ENCODE data around the gene VWA8. TPM values are rescaled to one million over a fixed set of nuclear protein-coding genes. Genes with fewer than 3 reads are reported as not detected.

VWA8 gene
- total RNA-seq (10 to 100 TPM; 24.1 to 35.7 TPM), polyA plus RNA-seq (ENCODE audit: insufficient read length in 2 of 2) (10 to 100 TPM in 1 of 2 donors, 1 to 10 TPM in 1; 9.8 to 12.8 TPM)
- long read RNA-seq, donor 1, result 0 reads
- long read RNA-seq, donor 2, result 0 reads
- long read RNA-seq, donor 3, result 0 reads
- long read RNA-seq, donor 4, full-length matches to known transcripts, result 2 of 2 reads
- long read RNA-seq, donor 4, partial matches to known transcripts, result 0 of 2 reads
- long read RNA-seq, donor 4, other reads (novel, unspliced or antisense), result 0 of 2 reads

- DNase-seq (ENCODE audit: low read depth in 4 of 6, low spot score in 6 of 6), result peak; percentile 52 to 91 (median 60)
- WGBS (ENCODE audit: insufficient coverage), result under 1% methylated on average over 83 of the region's 83 CpGs
- no peaks in the 10 kb centered on the region for H3K9me3 ChIP-seq (ENCODE audit: control insufficient read depth, insufficient read depth, low read length)
- H3K4me1 ChIP-seq (ENCODE audit: control insufficient read depth, insufficient read depth, low read length), result peaks cover 6% of the 10 kb centered on the region
- H3K4me3 ChIP-seq (ENCODE audit: low read depth, low read length), result peak within 1 kb of the TSS; percentile 73
- no peaks in the 10 kb centered on the region for H3K27me3 ChIP-seq (ENCODE audit: control insufficient read depth, insufficient read depth, low read length)
- H3K27ac ChIP-seq (ENCODE audit: low read depth, low read length), result peak within 1 kb of the TSS; percentile 68
- H3K36me3 ChIP-seq (ENCODE audit: control insufficient read depth, insufficient read depth, low read length), result no peaks in the 10 kb centered on the region
Observed at GRCh38 chr13:41960637-41961465, at the start of gene VWA8. Gene VWA8, minus strand, starts transcription at chr13:41961109. Its CDS starts 94 bp downstream, at chr13:41961015.

DNA sequence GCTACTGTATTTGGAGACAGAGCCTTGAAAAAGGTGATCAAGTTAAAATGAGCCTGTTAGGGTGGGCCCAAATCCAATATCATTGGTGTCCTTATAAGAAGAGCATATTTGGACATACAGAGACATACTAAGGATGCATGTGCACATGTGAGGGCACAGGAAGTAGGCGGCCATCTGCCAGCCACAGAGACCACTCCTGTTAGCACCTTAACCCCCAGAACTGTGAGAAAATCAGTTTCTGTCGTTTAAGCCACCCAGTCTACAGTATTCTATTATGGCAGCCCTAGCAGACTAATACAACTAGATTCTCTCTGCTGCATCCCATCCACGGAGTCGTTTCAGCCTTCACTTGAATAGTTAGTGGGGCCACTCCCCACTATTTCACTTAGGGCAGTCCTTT is 48.1 kb upstream of the VWA8 start:
- Histone ChIP-seq H3K27ac (ENCODE audit: low read depth, low read length) (no peak overlapping the region), H3K9me3 (ENCODE audit: control insufficient read depth, insufficient read depth, low read length) (no peaks in the 10 kb centered on the region), H3K4me3 (ENCODE audit: low read depth, low read length) (no peak overlapping the region), H3K36me3 (ENCODE audit: control insufficient read depth, insufficient read depth, low read length) (no peaks in the 10 kb centered on the region), H3K27me3 (ENCODE audit: control insufficient read depth, insufficient read depth, low read length) (no peaks in the 10 kb centered on the region), H3K4me1 (ENCODE audit: control insufficient read depth, insufficient read depth, low read length) (no peaks in the 10 kb centered on the region)
- WGBS (ENCODE audit: insufficient coverage), result 100% methylated on average over 4 of the region's 4 CpGs
- no peak for DNase-seq (ENCODE audit: low read depth in 4 of 6, low spot score in 6 of 6)

- Histone ChIP-seq H3K27ac (ENCODE audit: low read depth, low read length) (no peak overlapping the region), H3K27me3 (ENCODE audit: control insufficient read depth, insufficient read depth, low read length) (no peaks in the 10 kb centered on the region), H3K36me3 (ENCODE audit: control insufficient read depth, insufficient read depth, low read length) (no peaks in the 10 kb centered on the region), H3K9me3 (ENCODE audit: control insufficient read depth, insufficient read depth, low read length) (no peaks in the 10 kb centered on the region), H3K4me1 (ENCODE audit: control insufficient read depth, insufficient read depth, low read length) (no peaks in the 10 kb centered on the region), H3K4me3 (ENCODE audit: low read depth, low read length) (no peak overlapping the region)
- no peak for DNase-seq (ENCODE audit: low read depth in 4 of 6, low spot score in 6 of 6)
- no CpG with 5 or more reads among the region's 1 CpG for WGBS (ENCODE audit: insufficient coverage)
Observed at GRCh38 chr13:42007844-42008243, 46.9 kb upstream of the VWA8 start.

DNA sequence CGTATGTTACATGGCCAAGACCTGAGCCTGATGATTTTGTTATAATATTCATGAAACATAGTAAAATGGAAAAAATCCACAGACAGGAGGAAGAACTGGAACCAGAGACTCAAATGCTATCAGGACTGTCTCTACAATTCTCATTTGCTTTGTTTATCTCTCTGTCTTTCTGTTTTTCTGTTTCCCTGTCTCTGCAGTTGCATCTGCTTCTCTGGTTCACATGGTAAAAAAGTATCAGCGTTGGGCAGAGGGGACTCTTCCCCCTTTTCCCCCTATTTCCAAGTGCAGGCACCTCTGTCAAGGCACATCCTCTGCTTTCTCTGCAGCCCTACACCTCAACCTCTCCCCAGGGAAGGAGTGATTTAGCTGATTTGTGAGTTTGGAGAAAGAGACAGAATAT is 41.2 kb upstream of the VWA8 start:
- Histone ChIP-seq H3K27ac (ENCODE audit: low read depth, low read length) (no peak overlapping the region), H3K9me3 (ENCODE audit: control insufficient read depth, insufficient read depth, low read length) (no peaks in the 10 kb centered on the region), H3K27me3 (ENCODE audit: control insufficient read depth, insufficient read depth, low read length) (no peaks in the 10 kb centered on the region), H3K4me1 (ENCODE audit: control insufficient read depth, insufficient read depth, low read length) (no peaks in the 10 kb centered on the region), H3K36me3 (ENCODE audit: control insufficient read depth, insufficient read depth, low read length) (no peaks in the 10 kb centered on the region), H3K4me3 (ENCODE audit: low read depth, low read length) (no peak overlapping the region)
- WGBS (ENCODE audit: insufficient coverage), result no CpG with 5 or more reads among the region's 2 CpGs
- DNase-seq (ENCODE audit: low read depth in 4 of 6, low spot score in 6 of 6), result no peak

- Histone ChIP-seq H3K9me3 (ENCODE audit: control insufficient read depth, insufficient read depth, low read length) (no peaks in the 10 kb centered on the region), H3K27ac (ENCODE audit: low read depth, low read length) (no peak overlapping the region), H3K4me3 (ENCODE audit: low read depth, low read length) (no peak overlapping the region), H3K27me3 (ENCODE audit: control insufficient read depth, insufficient read depth, low read length) (no peaks in the 10 kb centered on the region), H3K4me1 (ENCODE audit: control insufficient read depth, insufficient read depth, low read length) (no peaks in the 10 kb centered on the region), H3K36me3 (ENCODE audit: control insufficient read depth, insufficient read depth, low read length) (no peaks in the 10 kb centered on the region)
- DNase-seq (ENCODE audit: low read depth in 4 of 6, low spot score in 6 of 6), result no peak
- 48% methylated on average over 4 of the region's 6 CpGs for WGBS (ENCODE audit: insufficient coverage)
Observed at GRCh38 chr13:42001580-42001979, 40.7 kb upstream of the VWA8 start.

DNA sequence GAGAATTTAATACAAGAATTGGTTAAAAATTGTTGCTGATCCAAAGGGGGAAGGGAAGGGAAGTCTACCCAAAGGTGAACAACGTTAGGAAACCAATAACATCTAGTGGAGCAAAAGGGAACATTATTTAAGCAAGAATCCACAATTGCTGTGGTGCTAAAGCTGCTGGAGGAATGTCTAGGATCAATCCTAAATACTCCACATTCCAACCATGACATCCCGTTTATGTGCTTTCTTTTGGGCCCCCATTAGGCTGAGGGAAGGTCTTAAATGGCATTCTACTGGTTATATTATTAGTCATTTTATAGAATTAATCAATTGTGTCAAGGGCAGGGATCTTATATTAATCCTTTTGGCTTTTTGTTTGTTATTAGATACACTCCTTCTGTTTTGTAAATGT is 39.9 kb upstream of the VWA8 start:
- no peak overlapping the region for H3K27ac ChIP-seq (ENCODE audit: low read depth, low read length)
- no peaks in the 10 kb centered on the region for H3K36me3 ChIP-seq (ENCODE audit: control insufficient read depth, insufficient read depth, low read length)
- H3K27me3 ChIP-seq (ENCODE audit: control insufficient read depth, insufficient read depth, low read length), result no peaks in the 10 kb centered on the region
- H3K4me1 ChIP-seq (ENCODE audit: control insufficient read depth, insufficient read depth, low read length), result no peaks in the 10 kb centered on the region
- no CpG with 5 or more reads among the region's 2 CpGs for WGBS (ENCODE audit: insufficient coverage)
- no peak overlapping the region for H3K4me3 ChIP-seq (ENCODE audit: low read depth, low read length)
- H3K9me3 ChIP-seq (ENCODE audit: control insufficient read depth, insufficient read depth, low read length), result no peaks in the 10 kb centered on the region
- no peak for DNase-seq (ENCODE audit: low read depth in 4 of 6, low spot score in 6 of 6)

- Histone ChIP-seq H3K36me3 (ENCODE audit: control insufficient read depth, insufficient read depth, low read length) (no peaks in the 10 kb centered on the region), H3K9me3 (ENCODE audit: control insufficient read depth, insufficient read depth, low read length) (no peaks in the 10 kb centered on the region), H3K27ac (ENCODE audit: low read depth, low read length) (no peak overlapping the region), H3K4me3 (ENCODE audit: low read depth, low read length) (no peak overlapping the region), H3K27me3 (ENCODE audit: control insufficient read depth, insufficient read depth, low read length) (no peaks in the 10 kb centered on the region), H3K4me1 (ENCODE audit: control insufficient read depth, insufficient read depth, low read length) (no peaks in the 10 kb centered on the region)
- no peak for DNase-seq (ENCODE audit: low read depth in 4 of 6, low spot score in 6 of 6)
- no CpG with 5 or more reads among the region's 1 CpG for WGBS (ENCODE audit: insufficient coverage)
Observed at GRCh38 chr13:41997396-41997795, 36.5 kb upstream of the VWA8 start.

DNA sequence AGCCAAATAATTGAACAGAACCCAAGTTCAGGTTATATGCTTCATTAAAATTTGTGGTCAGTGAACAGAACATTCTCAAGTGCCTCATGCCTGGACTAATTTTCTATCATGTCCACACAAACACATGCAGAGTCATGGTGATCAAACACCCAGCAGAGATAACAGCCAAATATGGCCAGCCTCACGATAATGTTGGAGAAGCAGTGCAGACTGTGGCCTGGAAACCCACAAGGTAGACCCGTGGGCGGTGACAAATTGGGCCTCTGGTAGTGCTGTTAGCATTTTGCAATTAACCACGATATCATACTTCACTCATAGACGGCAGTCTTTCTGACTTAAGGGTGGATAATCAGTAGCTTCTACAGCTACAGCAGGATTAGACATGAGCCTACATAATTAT is 35.0 kb upstream of the VWA8 start:
- Histone ChIP-seq H3K4me1 (ENCODE audit: control insufficient read depth, insufficient read depth, low read length) (no peaks in the 10 kb centered on the region), H3K27me3 (ENCODE audit: control insufficient read depth, insufficient read depth, low read length) (no peaks in the 10 kb centered on the region), H3K9me3 (ENCODE audit: control insufficient read depth, insufficient read depth, low read length) (no peaks in the 10 kb centered on the region), H3K27ac (ENCODE audit: low read depth, low read length) (no peak overlapping the region), H3K4me3 (ENCODE audit: low read depth, low read length) (no peak overlapping the region), H3K36me3 (ENCODE audit: control insufficient read depth, insufficient read depth, low read length) (no peaks in the 10 kb centered on the region)
- WGBS (ENCODE audit: insufficient coverage), result 40% methylated on average over 2 of the region's 5 CpGs
- DNase-seq (ENCODE audit: low read depth in 4 of 6, low spot score in 6 of 6), result no peak

DNA sequence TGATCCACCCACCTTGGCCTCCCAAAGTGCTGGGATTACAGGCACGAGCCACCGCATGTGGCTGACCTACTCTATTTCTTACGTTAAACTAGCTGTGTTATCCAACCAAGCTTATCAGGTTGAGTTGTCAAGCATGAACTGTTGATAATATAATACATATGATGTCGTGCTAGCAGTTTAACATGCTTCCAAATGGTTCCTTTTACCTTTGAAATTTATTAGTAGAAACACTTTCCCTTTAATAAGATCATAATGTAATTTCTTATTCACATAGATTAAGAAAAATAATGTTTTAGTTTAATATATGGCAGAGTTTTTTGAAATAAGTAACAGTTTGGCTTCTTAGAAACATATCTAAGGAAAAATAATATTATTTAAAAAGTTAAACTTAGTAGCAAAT is 34.4 kb upstream of the VWA8 start:
- Histone ChIP-seq H3K27ac (ENCODE audit: low read depth, low read length) (no peak overlapping the region), H3K36me3 (ENCODE audit: control insufficient read depth, insufficient read depth, low read length) (no peaks in the 10 kb centered on the region), H3K27me3 (ENCODE audit: control insufficient read depth, insufficient read depth, low read length) (no peaks in the 10 kb centered on the region), H3K9me3 (ENCODE audit: control insufficient read depth, insufficient read depth, low read length) (no peaks in the 10 kb centered on the region), H3K4me3 (ENCODE audit: low read depth, low read length) (no peak overlapping the region), H3K4me1 (ENCODE audit: control insufficient read depth, insufficient read depth, low read length) (no peaks in the 10 kb centered on the region)
- WGBS (ENCODE audit: insufficient coverage), result no CpG with 5 or more reads among the region's 4 CpGs
- no peak for DNase-seq (ENCODE audit: low read depth in 4 of 6, low spot score in 6 of 6)

GRCh38 chr13:41994696-41995095 is 33.8 kb upstream of the VWA8 start:
- Histone ChIP-seq H3K4me3 (ENCODE audit: low read depth, low read length) (no peak overlapping the region), H3K9me3 (ENCODE audit: control insufficient read depth, insufficient read depth, low read length) (no peaks in the 10 kb centered on the region), H3K27me3 (ENCODE audit: control insufficient read depth, insufficient read depth, low read length) (no peaks in the 10 kb centered on the region), H3K36me3 (ENCODE audit: control insufficient read depth, insufficient read depth, low read length) (no peaks in the 10 kb centered on the region), H3K4me1 (ENCODE audit: control insufficient read depth, insufficient read depth, low read length) (no peaks in the 10 kb centered on the region), H3K27ac (ENCODE audit: low read depth, low read length) (no peak overlapping the region)
- no CpG with 5 or more reads among the region's 1 CpG for WGBS (ENCODE audit: insufficient coverage)
- no peak for DNase-seq (ENCODE audit: low read depth in 4 of 6, low spot score in 6 of 6)

Data from spinal cord (tissue), 10 donors.